ENCODE results near the gene PTGFRN.
"Not testable (repeated sequence)": the region's sequence is repeated elsewhere in the genome, so short reads cannot be mapped to it uniquely, and the experiment has no call there.

PTGFRN gene

GRCh38 chr1:116909512-116910378 lies at the start of gene PTGFRN:
Gene PTGFRN, plus strand, starts transcription at chr1:116909916. Its CDS starts 288 bp downstream, at chr1:116910204.
- no peak for DNase-seq (ENCODE audit: low read depth)

- DNase-seq (ENCODE audit: low read depth) = not testable (repeated sequence)
Measured at GRCh38 chr1:116860167-116860566, 49.5 kb upstream of the PTGFRN start.

DNA sequence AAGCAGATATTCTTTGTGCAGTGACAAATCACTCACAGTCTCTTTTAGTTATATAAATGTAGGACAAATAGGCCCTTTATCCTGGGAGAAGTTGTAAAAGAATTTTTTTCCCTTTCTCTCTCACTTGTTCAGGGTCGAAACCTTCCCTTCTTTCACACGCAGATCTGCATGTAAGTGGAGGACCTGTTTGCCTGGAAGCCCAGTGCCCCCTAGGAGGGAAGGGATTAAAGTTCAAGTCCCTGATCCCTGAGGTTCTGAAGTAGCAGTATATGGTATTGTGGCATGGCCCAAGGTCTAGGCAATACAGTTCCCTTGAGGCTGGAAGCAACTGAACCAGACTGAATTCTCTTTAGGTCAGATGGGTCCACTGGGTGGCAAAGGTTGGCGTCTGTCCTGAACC lies 48.6 kb upstream of the PTGFRN start:
- DNase-seq (ENCODE audit: low read depth) = no peak

- not testable (repeated sequence) for DNase-seq (ENCODE audit: low read depth)
Measured at GRCh38 chr1:116863031-116863430, 46.7 kb upstream of the PTGFRN start.

DNA sequence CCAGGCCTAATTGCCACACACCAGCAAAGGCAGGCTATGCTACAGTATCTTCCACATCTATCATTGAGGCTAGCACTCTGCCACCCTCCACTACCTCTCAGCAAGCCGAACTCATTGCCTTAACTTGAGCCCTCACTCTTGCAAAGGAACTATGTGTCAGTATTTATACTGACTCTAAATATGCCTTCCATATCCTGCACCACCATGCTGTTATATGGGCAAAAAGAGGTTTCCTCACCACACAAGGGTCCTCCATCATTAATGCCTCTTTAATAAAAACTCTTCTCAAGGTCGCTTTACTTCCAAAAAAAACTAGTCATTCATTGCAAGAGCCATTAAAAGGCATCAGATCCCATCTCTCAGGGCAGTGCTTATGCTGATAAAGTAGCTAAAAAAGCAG lies 43.2 kb upstream of the PTGFRN start:
- DNase-seq (ENCODE audit: low read depth) = not testable (repeated sequence)

DNA sequence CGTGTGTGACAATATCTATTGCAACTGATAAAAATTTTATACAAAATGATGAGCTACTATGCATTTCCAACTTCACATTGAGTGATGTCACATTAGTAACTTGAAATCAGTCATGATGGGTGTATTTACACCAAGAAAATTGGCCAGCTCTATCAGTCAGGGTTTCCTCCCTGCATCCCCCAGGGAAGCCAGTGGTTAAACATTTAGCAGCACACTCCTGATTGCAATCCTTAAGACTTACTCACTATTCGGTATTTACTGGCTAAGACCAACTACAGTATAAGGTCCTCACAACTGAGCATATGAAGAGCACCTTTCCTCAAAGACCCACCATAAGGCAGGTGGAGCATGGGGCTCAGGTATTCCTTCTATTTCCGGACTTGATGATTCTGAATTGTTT lies 41.3 kb upstream of the PTGFRN start:
- no peak for DNase-seq (ENCODE audit: low read depth)

DNA sequence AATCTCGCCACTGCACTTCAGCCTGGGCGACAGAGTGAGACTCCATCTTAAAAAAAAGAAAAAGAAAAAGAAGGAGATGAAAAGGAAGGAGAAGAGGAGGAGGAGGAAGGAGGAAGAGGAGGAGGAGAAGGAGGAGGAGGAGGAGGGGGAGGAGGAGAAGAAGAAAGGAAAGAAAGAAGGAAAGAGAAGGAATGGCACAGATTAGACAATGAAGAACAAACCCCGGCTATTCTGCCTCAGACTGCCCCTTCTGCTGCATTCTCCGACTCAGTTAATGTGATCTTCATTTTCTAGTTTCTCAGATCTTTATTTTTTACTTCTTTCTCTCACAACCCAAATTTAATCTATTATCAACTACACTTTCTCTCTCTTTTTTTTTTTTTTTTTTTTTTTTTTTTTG lies 40.1 kb upstream of the PTGFRN start:
- DNase-seq (ENCODE audit: low read depth) = no peak

DNA sequence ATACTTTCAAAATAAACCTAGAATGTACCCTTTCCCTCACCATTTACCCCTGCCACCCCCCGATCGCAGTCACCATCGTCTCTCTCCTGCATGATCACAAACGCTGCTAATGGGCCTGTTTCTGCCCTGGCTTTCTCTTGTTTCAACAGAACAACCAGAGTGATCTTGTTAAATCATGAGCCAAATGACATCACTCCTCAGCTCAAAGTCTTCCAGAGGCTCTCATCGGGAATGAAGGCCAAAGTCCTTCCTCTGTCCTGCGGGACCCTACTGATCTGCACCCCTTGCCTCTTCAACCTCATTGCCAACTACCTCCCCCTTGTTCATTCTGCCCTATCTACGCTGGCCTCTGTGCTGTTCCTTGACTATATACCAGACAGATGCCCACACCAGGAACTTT lies 39.4 kb upstream of the PTGFRN start:
- DNase-seq (ENCODE audit: low read depth) = no peak

GRCh38 chr1:116871779-116872146 lies 38.0 kb upstream of the PTGFRN start:
- DNase-seq (ENCODE audit: low read depth) = no peak

GRCh38 chr1:116873680-116874271 lies 35.9 kb upstream of the PTGFRN start:
- DNase-seq (ENCODE audit: low read depth) = no peak

GRCh38 chr1:116874733-116875249 lies 34.9 kb upstream of the PTGFRN start:
- no peak for DNase-seq (ENCODE audit: low read depth)

- DNase-seq (ENCODE audit: low read depth) = no peak
Measured at GRCh38 chr1:116875391-116875790, 34.3 kb upstream of the PTGFRN start.

- not testable (repeated sequence) for DNase-seq (ENCODE audit: low read depth)
Measured at GRCh38 chr1:116875946-116876345, 33.8 kb upstream of the PTGFRN start.

DNA sequence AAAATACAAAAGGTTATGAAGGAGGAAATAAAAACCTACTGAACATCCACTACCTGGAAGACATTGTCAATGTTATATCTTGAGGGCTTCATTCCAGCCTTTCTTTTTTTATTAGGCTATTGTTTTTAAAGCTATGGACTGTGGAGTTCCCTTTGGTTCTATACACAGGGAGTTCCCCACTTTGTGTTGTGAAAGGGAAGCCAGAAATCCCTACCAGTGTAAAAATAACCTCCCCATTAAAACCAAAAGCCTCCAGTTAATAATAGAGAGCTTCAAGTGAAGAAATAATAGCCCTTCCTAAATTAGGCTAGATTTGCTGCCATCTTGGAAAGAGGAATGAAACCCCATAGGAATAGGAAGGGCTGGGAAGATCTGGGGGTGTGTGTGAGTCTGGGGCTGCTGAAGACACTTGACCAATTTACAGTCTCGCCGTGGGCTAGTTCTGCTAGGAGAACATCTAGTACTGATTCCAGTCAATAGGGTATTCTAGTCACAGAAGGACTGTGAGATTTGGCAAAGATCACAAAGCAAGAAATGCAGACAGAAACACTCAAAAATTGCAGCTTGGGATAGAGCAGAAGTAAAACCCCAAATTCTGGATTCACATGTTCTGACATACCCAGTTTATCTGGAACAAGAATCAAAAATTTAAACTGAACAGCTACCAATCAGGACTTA lies 32.4 kb upstream of the PTGFRN start:
- DNase-seq (ENCODE audit: low read depth) = no peak

- DNase-seq (ENCODE audit: low read depth) = no peak
Measured at GRCh38 chr1:116878804-116879477, 30.8 kb upstream of the PTGFRN start.

DNA sequence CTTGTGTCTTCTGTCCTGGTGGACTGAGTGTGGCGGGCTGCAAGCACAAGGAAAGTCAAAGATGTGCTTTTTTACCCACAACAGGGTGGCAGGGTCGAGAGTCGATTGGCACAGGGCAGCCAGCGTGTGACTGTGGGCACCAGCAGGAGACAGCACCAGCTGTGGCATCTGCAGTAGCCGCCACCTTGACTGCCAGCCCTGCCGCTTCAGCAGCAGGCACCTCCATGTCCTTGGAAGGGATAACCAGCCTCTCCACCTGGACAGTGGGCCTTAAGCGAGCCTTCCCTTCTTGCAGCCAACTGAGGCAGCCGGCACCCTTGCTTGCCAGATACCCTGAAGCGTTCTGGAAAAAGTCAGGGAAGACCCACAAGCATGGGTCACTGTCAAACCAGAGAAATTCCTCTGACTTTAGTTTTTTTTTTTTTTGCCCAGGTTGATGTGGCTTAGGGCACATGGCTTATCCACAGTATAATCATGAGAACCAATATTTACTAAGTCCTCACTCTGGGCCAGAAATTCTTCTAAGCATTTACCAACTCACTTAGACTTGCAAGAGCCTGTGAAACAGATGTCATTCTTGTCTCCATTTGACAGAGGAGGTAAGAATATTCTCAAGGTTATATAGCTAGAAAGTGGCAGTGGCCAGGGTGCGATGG lies 30.1 kb upstream of the PTGFRN start:
- DNase-seq (ENCODE audit: low read depth) = no peak

DNA sequence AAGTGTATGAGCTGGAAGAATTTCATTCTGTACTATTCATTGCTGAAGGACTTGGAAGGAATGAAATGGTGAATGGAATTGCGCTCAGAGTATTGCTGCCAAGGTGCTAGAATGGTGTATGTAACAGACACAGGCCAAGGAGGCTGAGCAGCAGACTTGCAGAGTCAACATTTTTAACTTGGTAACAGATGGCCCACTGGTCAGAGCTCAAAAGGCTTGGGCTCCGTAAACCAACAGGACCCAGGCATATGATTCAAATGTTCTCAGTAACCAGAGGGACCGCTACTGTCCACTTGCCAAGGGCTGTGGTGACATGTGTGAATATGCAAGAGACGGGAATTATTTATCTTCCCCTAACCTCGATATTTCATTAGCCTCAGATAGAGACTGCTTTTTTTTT lies 28.8 kb upstream of the PTGFRN start:
- DNase-seq (ENCODE audit: low read depth) = no peak

GRCh38 chr1:116881879-116882520 lies 27.7 kb upstream of the PTGFRN start:
- DNase-seq (ENCODE audit: low read depth) = peak; percentile 23

DNA sequence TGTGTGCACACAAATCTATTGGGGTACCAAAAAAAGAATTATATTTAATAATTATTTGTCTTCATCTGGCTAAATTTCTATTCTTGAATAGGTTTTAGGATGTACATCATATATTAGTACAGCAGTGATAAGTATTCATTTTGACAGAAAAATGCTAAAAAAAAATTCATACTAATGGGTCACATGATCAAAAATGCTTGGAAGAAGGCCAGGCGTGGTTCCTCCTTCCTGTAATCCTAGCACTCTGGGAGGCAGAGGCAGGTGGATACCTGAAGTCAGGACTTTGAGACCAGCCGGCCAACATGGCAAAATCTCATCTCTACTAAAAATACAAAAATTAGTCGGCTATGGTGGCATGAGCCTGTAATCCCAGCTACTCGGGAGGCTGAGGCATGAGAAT lies 26.9 kb upstream of the PTGFRN start:
- no peak for DNase-seq (ENCODE audit: low read depth)

DNA sequence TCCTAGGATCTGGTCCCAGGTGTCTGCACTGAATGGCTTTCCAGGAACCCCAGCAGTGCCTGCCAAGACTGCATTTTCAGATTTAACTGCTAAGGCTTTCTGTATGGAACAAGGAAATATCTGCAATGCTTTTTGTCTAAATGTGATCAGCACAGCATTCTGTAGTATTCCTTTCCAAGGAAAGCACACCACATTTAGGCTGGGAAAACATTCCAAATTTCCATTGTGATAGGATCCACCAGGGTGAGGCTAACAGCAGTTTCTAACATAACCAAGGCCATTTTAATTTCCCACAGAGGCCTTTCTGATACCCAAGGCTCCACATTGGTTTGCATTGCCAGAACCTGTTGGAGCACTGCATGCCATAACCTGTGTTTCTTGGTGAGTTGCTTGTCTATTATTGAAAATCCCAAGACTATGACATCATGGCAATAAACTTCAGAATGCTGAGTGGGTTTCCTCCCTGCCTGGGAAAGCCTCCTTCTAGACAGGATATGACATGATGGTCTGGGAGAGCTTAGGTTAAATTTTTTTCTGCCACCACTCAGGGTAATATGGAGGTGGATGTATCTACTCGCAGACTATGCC lies 23.3 kb upstream of the PTGFRN start:
- no peak for DNase-seq (ENCODE audit: low read depth)

GRCh38 chr1:116887212-116887611 lies 22.5 kb upstream of the PTGFRN start:
- DNase-seq (ENCODE audit: low read depth) = no peak
